Activated naive CD4-positive, alpha-beta T cell treated with anti-CD3 and anti-CD28 coated beads, Interleukin-2, amount 10 ng/mL, durations not matched to agents 7 days and 5 days (primary cell): ENCODE data around the gene PEAK3.

Experiments
- CTCF ChIA-PET: fragments of 350-600 bp; sonication (Branson Sonifier 250); formaldehyde crosslinking; loops from one replicate; lab custom pipeline; 2021; ENCODE audit warnings: antibody characterized with exemption; lab: Charles Lee
- DNase-seq: peaks from one replicate; pipeline ENCODE4 v3.0.0-alpha.2; 2020
- H3K27ac Mint-ChIP-seq: one replicate; pipeline ENCODE4 v1.8.0; 2021; ENCODE audit warnings: mild to moderate bottlenecking, moderate library complexity, mixed read lengths
- H3K27me3 Mint-ChIP-seq: one replicate; pipeline ENCODE4 v1.8.0; 2021; ENCODE audit warnings: mild to moderate bottlenecking, mixed read lengths
- H3K36me3 Mint-ChIP-seq: one replicate; pipeline ENCODE4 v1.8.0; 2021; ENCODE audit warnings: mixed read lengths
- H3K4me1 Mint-ChIP-seq: one replicate; pipeline ENCODE4 v1.8.0; 2021; ENCODE audit warnings: mixed read lengths
- H3K4me3 Mint-ChIP-seq: one replicate; pipeline ENCODE4 v1.8.0; 2021; ENCODE audit warnings: mild to moderate bottlenecking, moderate library complexity, mixed read lengths
- H3K9me3 Mint-ChIP-seq: one replicate; pipeline ENCODE4 v1.8.0; 2021; ENCODE audit warnings: mixed read lengths

PEAK3 gene

DNA sequence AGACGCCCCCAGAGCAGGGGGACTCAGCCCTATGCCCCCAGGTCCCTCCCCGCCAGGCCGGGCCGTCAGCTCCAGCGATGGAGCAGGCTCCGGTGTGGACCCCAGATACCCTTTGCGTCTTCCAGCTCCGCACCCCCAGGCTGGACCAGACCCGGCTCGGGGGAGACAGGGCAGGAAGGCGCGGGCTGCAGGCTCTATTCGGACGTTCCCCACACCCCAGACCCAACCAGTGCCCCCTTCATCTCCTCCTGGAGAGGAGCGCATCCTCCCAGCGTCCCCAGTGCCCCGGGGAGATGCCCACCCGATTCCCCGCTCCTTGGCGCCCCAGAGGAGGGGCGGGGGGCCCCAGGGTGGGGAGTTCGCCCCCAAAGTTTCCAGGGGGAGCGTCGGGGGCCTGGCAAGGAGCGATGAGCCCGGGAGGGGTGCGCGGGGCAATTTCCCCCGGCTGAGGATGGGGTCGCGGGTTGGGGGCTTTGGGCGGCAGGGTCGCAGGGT is 25.6 kb upstream of the PEAK3 start:
- CTCF ChIA-PET, result no interaction called here
- no peaks in the 10 kb centered on the region for H3K9me3 Mint-ChIP-seq
- peaks cover 97% of the 10 kb centered on the region for H3K27me3 Mint-ChIP-seq

DNA sequence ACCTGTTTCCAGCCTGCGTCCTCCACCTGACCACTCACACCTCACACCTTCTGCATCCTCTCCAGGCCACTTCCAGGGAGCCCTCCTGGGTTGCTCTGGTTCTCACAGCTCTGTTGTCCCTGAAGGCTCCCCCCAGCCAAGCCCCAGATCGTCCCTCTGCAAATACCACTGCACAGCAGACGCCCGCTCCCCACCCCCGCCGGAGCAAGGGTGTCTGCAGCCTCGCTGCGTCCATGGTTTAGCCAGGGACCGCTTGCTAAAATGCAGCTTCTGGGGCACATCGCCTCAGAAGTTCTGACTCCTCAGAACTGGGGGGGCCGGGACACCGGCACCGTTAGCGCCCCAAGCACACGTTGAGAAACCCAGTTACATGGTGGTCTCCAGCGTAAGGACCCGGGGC is 25.0 kb upstream of the PEAK3 start:
- no peak for DNase-seq
- Mint-ChIP-seq H3K9me3 (no peaks in the 10 kb centered on the region), H3K27me3 (peaks cover 97% of the 10 kb centered on the region), H3K4me3 (no peak overlapping the region), H3K36me3 (no peaks in the 10 kb centered on the region), H3K4me1 (peaks cover 7% of the 10 kb centered on the region), H3K27ac (no peak overlapping the region)
- CTCF ChIA-PET, result no interaction called here

More for the DNA sequence above, 25.6 kb upstream of the PEAK3 start:
- Mint-ChIP-seq H3K4me3 (no peak overlapping the region), H3K4me1 (peaks cover 7% of the 10 kb centered on the region), H3K27ac (no peak overlapping the region), H3K36me3 (no peaks in the 10 kb centered on the region)
- no peak for DNase-seq

DNA sequence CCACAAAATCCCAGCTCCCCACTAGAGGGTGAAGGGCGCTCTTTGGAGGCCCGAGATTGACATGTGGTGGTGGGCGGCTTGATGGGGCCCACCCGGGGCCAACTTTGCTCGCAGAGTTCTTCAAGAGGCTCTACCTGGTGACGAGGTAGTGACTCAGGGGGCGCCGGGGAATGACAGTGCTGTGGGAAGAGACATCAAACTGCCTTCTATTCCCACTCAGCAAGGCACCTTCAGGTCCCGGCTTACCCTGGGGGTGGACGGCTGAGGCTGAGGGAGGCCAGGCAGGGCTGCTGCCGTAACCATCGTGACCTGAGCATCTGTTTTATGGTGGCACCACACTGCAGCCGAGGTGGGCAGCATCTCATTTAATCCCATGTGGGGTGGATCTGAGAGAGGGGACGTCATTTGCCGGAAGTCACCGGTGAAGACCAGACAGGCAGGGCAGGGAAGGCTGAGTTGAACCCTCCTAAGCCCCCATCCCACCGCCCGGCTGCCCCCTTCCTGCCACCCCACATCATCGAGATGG is 24.4 kb upstream of the PEAK3 start:
- Mint-ChIP-seq H3K9me3 (no peaks in the 10 kb centered on the region), H3K4me1 (peaks cover 7% of the 10 kb centered on the region), H3K27ac (peak overlapping the region; percentile 64), H3K4me3 (no peak overlapping the region), H3K36me3 (no peaks in the 10 kb centered on the region), H3K27me3 (peaks cover 95% of the 10 kb centered on the region)
- no peak for DNase-seq
- CTCF ChIA-PET, result no interaction called here

DNA sequence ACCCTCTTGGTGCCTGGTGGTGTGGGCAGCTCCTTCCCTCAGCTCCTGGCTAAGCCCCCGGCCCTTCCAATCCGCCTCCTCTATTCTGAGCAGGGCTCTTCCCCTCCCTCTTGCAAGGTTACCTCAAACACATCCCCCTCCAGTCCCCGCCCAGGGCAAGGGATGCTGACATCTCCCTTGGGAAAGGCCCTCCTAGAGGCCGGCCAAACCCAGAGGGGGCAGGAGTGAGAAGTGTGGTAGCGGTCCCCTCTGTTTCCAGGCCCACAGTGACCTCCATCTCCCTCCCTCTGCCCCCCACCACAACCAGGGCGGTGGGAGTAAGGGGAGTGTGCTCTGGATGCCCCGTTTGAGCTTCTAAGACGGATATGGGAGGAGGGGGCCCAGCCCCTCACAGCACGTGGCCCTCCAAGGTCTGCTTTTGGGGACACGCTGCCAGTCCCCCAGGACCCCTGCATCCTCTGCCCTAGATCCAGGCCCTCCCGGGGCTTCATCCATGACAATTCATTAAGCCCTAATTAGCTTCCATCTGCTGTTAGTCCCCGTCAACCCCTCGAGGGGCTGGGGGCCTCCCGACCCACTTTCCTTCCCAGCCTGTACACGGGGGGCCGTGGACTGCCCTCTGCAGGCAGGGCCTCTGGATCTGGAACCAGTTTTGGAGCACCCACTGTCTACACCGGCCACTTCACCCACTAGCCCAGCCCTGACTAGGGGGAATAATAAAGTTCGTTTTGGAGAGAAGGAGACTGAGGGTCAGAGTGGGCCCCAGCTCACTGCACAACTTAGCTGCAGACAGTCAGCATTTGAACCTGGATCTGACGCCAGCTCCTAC is 23.7 kb upstream of the PEAK3 start:
- no peak for DNase-seq
- Mint-ChIP-seq H3K27me3 (peaks cover 97% of the 10 kb centered on the region), H3K4me1 (peaks cover 7% of the 10 kb centered on the region), H3K27ac (no peak overlapping the region), H3K9me3 (no peaks in the 10 kb centered on the region), H3K36me3 (no peaks in the 10 kb centered on the region), H3K4me3 (no peak overlapping the region)
- CTCF ChIA-PET, result no interaction called here

DNA sequence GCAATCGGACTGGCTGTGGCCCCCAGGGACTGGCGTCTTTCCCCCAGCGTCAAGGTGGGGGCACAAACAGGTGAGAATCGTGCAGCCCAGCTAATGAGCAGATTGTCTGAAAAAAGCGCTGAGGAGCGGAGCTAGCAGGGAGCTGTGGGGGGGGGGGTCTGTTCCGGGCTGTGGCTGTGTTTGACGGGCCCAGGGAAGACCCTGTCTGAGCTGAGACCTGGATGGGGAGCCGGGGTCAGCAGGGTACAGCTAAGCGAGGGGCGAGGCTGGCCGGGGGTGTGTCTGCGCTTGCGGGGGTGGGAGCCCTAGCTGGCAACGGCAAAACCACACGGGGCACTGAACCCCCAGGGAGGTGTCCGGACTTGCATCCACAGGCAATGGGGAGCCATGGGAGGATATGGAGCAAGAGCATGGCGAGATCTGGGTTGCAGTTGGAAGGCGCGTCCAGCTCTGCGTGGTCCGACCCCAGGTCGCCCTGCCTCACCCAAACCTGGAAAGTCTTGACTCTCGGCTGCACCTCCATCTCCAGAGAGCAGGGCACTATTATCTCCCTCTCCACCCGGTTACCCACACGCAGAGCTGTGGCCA is 21.3 kb upstream of the PEAK3 start:
- Mint-ChIP-seq H3K9me3 (no peaks in the 10 kb centered on the region), H3K36me3 (no peaks in the 10 kb centered on the region), H3K27me3 (peaks cover 80% of the 10 kb centered on the region), H3K27ac (no peak overlapping the region), H3K4me3 (no peak overlapping the region), H3K4me1 (peaks cover 4% of the 10 kb centered on the region)
- CTCF ChIA-PET, result interaction anchor here (1.4 kb wide), 1 partner anchor 45 kb away, joined by 3 read pairs; no protein-coding TSS in a partner anchor
- no peak for DNase-seq

DNA sequence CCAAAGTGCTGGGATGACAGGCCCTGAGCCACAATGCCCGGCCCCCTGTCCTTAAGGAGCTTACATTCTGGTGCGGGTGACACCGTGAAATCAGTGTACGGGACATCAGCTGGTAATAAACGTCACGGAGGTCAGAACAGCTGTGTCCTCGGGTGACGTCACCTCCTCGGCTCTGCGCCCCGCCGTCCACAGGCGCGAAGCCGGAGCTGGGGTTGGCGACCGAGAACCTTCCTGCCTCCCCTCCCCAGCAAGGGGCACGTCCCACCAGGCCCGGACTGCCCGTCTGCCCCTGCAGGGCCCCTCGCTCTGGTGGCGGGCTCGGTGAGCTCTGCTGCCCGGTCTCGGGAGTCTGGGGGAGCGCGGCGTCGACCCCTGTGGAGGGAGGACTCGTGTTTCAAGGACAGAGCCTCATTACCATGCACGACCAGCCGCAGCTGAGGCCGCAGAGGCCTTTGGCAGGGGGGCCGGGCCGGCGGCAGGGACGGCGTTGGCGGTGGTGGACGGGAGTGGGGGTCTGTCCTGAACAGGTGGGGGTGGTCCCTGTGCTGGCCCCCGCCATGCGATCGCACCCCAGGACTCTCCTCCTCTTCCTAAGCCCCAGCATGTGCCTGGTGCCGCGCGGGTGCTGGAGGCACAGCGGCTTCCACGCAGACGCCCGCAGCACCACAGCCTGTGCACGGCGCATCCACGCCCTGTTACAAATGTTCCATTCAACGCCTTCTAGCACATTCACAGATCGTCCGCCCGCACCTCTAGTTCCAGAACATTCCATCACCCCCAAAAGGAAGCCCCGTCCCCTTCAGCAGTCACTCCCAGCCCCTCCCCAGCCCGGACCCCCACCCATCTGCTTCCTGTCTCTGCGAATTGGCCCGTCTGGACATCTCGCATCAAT is 20.6 kb upstream of the PEAK3 start:
- Mint-ChIP-seq H3K36me3 (no peaks in the 10 kb centered on the region), H3K27ac (no peak overlapping the region), H3K4me1 (peaks cover 4% of the 10 kb centered on the region), H3K4me3 (no peak overlapping the region), H3K27me3 (peaks cover 74% of the 10 kb centered on the region), H3K9me3 (no peaks in the 10 kb centered on the region)
- CTCF ChIA-PET, result interaction anchor here (1.4 kb wide), 1 partner anchor 44 kb away, joined by 3 read pairs; no protein-coding TSS in a partner anchor
- DNase-seq, result no peak

DNA sequence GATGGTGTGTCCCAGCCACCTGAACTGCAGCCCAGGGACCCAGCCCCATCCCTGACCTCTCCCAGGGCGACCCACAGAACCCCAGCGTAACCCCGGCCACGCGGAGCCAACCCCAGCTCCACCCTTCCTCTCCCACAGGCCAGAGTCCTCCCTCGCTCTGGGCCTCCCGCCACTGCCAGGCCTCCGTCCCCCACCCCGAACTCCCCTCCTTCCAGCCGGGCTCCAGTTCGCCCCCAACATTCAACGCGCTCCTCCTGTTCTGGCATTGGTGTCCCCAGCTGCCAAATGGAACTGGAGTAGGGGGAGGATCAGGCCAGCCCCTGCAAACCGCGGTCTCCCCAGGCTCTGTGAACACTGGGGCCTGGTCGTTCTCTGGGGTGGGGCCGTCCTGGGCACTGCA is 18.6 kb upstream of the PEAK3 start:
- no peak overlapping the region for H3K4me3 Mint-ChIP-seq
- peaks cover 53% of the 10 kb centered on the region for H3K27me3 Mint-ChIP-seq
- peaks cover 2% of the 10 kb centered on the region for H3K36me3 Mint-ChIP-seq
- no peak overlapping the region for H3K27ac Mint-ChIP-seq
- CTCF ChIA-PET, result no interaction called here
- no peaks in the 10 kb centered on the region for H3K9me3 Mint-ChIP-seq
- DNase-seq, result no peak
- H3K4me1 Mint-ChIP-seq, result peaks cover 4% of the 10 kb centered on the region

DNA sequence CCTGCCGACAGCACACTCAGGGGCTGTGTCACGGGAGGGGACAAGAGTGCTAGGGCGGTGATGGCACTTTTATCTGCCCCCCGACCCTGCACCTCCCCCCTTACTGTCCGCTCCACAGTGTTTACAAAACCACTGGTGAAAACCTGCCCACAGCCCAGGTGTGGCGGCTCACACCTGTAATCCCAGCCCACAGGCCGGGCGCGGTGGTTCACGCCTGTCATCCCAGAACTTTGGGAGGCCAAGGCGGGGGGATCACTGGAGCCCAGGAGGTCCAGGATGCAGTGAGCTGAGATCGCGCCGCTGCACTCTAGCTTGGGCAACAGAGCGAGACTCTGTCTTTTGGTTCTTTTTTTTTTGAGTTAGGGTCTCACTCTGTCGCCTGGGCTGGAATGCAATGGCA is 14.2 kb upstream of the PEAK3 start:
- Mint-ChIP-seq H3K27me3 (peaks cover 10% of the 10 kb centered on the region), H3K36me3 (peaks cover 21% of the 10 kb centered on the region), H3K4me1 (peaks cover 17% of the 10 kb centered on the region), H3K4me3 (no peak overlapping the region), H3K9me3 (no peaks in the 10 kb centered on the region), H3K27ac (no peak overlapping the region)
- no peak for DNase-seq
- CTCF ChIA-PET, result no interaction called here

DNA sequence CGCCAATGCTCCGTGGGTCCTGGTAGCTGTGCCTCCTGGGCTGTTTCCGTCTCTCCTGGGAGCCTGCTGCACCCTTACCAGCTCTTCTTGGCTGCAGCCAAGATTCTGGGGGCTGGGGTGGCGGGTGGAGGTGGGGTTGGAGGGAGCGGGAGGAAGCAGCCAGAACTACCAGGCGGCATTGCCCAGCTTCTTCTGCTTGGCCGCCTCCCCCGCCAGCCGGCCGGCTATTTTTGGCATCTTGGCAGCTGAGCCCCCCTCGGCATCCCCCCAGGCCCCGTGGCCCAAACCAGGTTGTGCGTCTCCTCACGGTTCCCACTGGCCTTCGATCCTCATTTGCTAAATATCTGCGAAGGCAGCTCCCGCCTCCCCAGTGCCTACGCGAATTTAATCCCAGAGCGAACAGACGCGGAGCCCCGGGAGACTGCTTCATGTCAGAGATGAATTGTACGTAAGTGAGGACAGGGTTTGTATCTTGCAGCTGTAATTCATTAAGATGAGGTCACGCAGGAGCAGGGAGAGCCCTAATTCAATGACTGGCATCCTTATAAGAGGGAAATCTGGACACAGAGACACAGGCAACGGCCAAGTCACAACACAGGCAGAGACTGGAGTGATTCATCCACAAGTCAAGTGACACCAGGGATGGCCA is 12.8 kb upstream of the PEAK3 start:
- DNase-seq, result no peak
- CTCF ChIA-PET, result interaction anchor here (1.3 kb wide), 1 partner anchor 95 kb away, joined by 3 read pairs; no protein-coding TSS in a partner anchor
- Mint-ChIP-seq H3K27ac (no peak overlapping the region), H3K9me3 (no peaks in the 10 kb centered on the region), H3K36me3 (peaks cover 27% of the 10 kb centered on the region), H3K27me3 (peaks cover 7% of the 10 kb centered on the region), H3K4me1 (peaks cover 25% of the 10 kb centered on the region), H3K4me3 (no peak overlapping the region)

DNA sequence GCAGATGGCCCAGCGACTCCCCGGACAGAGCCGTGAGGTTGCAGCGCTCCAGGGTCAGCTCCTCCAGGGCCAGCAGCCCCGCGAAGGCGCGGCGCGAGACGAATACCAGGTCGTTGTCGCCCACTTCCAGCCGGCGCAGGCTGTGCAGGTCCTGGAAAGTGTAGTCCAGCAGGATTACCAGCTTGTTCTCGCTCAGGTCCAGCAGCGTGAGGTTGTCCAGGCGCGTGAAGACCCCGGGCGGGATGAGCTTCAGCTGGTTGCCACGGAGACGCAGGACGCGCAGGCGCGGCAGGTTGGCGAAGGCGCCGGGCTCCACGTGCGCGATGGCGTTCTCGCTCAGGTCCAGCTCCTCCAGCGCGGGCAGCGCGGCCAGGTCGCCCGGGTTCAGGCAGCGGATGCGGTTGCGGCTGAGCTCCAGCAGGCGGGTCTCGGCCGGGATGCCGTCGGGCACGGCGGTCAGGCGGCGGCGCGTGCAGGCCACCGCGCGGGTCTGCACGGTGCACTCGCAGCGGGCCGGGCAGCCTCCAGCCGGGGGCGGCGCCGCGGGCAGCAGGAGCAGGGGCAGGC is 9.3 kb upstream of the PEAK3 start:
- peaks cover 28% of the 10 kb centered on the region for H3K36me3 Mint-ChIP-seq
- DNase-seq, result no peak
- no peaks in the 10 kb centered on the region for H3K9me3 Mint-ChIP-seq
- peaks cover 42% of the 10 kb centered on the region for H3K4me1 Mint-ChIP-seq
- H3K4me3 Mint-ChIP-seq, result peak overlapping the region; percentile 80
- CTCF ChIA-PET, result interaction anchor here (1.0 kb wide), 1 partner anchor 101 kb away, joined by 4 read pairs; no protein-coding TSS in a partner anchor
- peaks cover 32% of the 10 kb centered on the region for H3K27me3 Mint-ChIP-seq
- peak overlapping the region; percentile 91 for H3K27ac Mint-ChIP-seq

DNA sequence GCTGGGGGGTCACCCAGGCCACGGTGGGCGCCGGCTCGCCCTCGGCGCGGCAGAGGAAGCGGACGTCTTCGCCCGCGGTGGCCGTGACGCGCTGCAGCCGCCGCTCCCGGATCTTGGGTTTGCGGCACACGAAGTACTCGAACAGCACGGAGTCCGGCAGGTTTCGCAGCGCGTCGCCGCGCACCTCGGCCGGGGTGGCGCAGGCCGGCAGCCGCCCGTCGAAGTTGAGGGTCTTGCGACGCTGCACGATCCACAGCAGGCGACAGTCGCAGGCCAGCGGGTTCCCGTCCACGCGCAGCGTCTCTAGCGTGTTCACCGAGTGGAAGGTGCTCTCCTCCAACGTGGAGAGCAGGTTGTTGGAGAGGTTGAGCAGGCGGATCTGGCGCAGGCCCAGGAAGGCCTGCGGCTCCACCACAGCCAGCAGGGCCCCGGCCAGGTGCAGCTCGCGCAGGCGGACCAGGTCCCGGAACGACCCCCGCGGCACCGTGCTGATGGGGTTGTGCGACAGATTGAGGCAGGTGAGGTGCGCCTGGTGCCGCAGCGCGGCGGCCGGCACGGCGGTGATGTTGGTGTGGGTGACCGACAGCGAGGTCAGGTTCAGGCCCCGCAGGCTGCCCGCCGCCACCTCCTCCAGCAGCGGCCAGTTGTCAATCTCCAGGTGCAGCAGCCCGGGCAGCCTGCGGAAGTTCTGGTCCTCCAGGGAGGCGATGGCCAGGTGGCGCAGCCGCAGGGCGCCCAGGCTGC is 8.6 kb upstream of the PEAK3 start:
- no peaks in the 10 kb centered on the region for H3K9me3 Mint-ChIP-seq
- peaks cover 36% of the 10 kb centered on the region for H3K27me3 Mint-ChIP-seq
- peak overlapping the region; percentile 91 for H3K27ac Mint-ChIP-seq
- DNase-seq, result peak; percentile 53
- CTCF ChIA-PET, result interaction anchor here (1.0 kb wide), 1 partner anchor 102 kb away, joined by 4 read pairs; no protein-coding TSS in a partner anchor
- H3K36me3 Mint-ChIP-seq, result peaks cover 27% of the 10 kb centered on the region
- H3K4me3 Mint-ChIP-seq, result peak overlapping the region; percentile 80
- peaks cover 42% of the 10 kb centered on the region for H3K4me1 Mint-ChIP-seq

DNA sequence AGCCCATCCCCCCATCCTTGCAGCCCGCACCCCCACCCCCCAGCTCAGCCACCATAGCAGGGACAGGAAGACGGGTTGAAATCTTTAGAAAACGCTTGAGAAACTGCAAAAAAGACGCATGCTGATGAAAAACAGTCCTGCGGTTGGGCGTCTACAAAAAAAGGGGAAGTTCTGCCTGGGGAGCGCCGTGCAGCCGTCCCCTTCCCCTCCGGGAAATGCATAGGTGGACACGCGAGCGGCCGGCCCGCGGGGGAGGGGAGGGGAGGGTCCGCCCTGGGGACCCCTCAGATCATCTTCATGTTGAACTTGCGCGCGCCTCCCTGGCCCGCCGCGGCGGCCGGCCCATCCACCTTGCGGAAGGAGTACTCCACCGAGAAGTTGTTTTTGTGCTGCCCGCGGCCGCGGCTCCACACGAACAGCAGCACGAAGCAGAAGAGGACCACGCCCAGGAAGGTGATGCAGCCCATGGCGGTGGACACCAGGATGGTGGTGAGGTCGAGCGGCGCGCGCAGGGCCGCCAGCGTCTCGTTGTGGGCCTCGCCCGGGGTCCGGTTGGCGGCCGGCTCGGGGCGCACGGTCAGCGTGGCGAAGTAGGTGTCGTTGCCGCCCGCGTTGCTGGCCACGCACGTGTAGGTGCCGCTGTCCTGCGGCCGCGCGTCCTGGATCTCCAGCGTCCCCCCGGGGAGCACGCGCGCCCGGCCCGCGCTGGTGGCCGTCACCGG is 7.9 kb upstream of the PEAK3 start:
- Mint-ChIP-seq H3K4me1 (peaks cover 40% of the 10 kb centered on the region), H3K36me3 (peaks cover 20% of the 10 kb centered on the region), H3K27me3 (peaks cover 40% of the 10 kb centered on the region), H3K27ac (peak overlapping the region; percentile 99), H3K9me3 (no peaks in the 10 kb centered on the region), H3K4me3 (peak overlapping the region; percentile 92)
- CTCF ChIA-PET, result interaction anchor here (1.4 to 1.8 kb wide), 3 partner anchors 28 to 103 kb away, joined by 3 to 4 read pairs (median 4); partner anchors contain the start of gene PLEKHJ1
- peak; percentile 86 for DNase-seq
